ENCODE data around the gene WDR86.

Gene WDR86

GRCh38 chr7:151389768-151390597 is 19.9 kb downstream of the WDR86 start:
- no peak for DNase-seq

DNA sequence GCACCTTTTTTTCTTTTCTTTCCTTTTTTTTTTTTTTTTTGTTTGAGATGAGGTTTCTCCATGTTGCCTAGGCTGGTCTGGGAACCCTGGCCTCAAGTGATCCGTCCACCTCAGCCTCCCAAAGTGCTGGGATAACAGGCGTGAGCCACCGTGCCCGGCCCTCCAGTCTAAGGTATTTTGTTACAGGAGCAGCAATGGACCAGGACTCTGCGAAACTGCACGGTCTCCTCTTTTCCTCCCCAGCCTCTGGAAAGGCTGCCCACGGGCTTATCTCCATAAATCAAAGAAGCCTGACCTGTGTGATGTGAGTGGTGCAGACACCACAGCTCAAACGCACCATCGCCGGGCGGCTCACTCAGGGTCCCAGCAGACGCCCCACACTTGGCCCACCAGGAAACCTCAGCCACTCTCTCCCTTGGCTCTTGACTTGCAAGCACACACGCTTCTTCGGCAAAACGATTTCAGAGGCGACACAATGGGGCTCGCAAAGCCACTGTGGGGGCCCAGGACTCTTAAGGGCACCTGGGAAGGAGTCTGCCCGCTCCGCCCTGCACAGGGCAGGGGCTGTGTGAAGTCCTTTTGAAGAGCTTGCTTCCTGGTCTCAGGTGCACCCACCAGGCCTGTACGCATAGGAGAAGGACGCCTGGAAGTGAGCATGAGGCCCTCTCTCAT is 20.6 kb downstream of the WDR86 start:
- no peak for DNase-seq

- DNase-seq = no peak
These were observed 21.4 kb downstream of the WDR86 start for GRCh38 chr7:151388430-151388829.

GRCh38 chr7:151388007-151388297 is 21.9 kb downstream of the WDR86 start:
- no peak for DNase-seq

DNA sequence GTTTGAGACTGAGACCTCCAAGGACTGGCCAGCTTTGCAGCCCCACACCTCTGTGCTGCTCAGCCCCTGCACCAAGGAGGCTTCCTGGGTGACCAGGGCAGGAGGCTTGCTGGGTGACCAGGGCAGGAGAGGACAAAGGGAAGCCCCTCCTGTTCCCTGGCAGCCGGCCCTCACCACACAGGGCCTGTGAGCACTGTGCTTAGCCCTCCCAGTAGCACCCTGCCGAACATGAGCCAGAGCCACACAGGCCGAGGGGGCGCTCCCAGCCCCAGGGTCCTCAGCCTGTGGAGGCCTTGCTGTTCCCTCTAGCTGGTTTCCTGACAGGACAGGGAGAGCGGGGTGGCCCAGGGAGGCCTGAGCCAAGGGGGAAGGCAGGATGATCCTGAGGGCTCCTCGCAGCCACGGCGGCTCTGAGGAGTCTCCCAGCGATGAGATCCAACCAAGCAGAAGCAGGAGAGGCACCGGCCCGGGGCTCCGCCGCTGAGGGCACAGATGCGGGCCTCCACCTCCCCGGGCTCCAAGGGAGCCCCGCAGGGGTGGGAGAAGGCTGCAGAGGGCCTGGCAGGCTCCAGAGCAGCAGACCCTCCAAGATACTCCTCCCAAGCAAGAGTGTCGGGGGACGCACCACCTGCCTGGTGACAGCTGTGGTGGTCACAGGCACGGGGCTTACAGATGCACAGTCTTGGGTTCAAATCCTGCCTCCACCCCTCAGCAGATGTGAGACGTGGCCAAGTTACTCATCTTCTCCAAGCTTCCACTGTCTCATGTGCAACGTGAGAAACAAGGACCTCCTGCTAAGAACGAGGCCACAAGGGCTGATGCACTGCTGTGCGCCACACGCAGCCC is 22.5 kb downstream of the WDR86 start:
- no peak for DNase-seq

DNA sequence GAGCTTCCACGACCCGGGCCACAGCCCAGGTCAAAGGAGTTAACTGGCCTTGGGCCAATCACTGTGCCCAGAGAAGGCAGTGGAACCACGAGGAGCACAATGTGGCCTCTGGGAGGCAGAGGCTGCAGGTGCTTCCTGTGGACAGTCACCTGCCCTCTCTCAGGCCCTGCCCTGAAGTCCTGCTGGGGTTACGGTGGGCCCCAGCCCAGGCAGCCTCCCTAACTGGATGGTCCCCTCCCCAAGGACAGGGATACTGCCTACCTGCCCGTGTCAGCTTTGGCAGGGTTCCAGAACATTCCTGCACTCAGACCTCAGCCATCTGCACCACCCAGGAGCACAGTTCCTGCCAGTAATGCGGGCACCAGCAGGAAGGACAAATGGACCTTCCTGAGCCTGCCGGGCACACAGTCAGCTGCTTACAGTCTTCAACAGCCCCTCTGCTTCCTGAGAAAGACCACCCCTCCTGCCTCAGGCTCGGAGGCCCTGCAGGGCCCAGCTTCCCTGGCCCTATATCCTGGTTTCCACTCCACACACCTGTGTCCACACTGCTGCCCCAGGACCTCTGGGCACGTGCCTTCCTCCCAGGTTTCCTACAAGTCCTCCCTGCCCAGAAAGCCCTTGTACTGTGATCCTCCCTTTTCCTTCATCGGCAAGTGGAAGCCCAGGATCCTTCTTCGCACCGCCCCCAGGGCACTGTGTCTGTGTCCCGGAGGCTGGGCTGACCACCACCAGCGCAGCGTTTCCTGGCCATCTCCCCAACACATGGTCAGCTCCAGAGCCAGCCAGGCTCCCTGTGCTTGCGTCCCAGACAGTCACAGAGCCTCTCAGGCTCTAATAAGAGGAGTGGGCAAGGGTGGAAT is 23.3 kb downstream of the WDR86 start:
- DNase-seq = no peak

DNA sequence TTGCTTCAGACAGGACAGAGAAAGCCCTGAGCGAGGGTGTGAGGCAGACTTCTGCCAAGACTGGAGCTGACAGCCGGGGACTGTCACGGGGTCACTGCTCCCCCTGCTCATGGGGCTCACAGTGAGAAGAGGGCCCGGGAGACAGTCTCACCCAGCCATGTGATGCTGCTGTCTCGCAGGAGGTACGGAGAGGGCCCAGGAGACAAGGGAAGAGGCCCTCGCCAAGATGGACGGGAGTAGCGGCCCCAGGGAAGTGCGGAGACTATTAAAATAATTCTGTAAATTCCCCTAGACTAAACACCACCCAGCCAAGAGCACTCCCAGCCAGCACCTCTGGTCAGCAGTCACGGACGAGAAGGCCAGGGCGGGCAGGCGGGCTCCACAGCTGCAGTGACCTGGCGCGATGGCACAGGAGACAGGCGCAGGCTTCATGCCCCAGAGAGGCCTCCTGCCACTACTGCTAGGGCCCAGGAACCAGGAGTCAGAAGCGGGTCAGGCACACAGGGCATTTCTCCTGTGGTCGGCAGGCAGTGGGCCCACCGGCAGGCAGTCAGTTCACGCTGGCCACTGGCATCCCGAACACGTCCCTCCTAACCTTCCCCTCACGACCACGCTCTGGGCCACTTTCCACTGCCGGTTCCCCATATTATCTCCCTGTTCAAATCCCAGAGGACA is 24.1 kb downstream of the WDR86 start:
- DNase-seq = no peak

- no peak for DNase-seq
These were observed 24.8 kb downstream of the WDR86 start for GRCh38 chr7:151384776-151385625.

- no peak for DNase-seq
These were observed 25.5 kb downstream of the WDR86 start for GRCh38 chr7:151384352-151384697.

GRCh38 chr7:151383638-151384351 is 26.0 kb downstream of the WDR86 start:
- DNase-seq = no peak

DNA sequence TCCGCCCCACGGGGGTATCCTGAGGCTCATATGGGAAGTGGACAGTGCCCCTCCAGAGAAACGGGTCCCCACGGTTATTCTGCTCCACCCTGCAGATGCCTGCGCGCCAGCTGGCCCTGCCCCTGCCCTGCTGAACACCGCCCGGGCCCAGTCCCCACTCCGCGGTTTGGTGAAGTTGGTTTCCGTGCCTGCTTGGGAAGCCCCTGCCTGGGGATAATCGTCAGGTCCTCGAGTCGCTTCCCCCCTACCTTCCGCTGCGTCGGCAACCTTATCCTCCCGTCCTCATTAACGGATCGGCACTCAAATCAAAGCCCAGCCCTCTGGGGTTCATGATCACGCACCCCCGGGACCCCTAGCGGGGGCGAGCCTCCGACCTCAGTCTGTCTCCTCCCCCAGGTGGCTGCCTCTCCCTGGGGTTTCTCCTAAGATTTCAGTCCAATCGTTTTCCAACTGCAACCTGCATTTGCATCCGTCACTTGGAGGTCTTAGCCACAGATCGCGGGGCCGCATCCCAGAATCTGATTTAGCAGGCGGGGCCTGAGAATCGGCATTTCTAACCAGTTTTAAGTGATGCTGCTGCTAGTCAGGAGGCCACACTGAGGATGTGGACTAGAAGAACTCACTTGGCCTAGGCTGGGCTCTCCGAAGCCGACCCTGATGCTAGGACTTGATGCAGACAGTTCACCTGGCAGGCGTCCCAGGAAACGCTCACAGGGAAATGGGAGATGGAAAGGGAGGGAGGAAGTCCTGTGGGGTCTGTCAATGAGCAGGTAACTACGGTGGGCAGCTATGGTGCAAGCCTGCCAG is 27.6 kb downstream of the WDR86 start:
- DNase-seq = peak; percentile 30

DNA sequence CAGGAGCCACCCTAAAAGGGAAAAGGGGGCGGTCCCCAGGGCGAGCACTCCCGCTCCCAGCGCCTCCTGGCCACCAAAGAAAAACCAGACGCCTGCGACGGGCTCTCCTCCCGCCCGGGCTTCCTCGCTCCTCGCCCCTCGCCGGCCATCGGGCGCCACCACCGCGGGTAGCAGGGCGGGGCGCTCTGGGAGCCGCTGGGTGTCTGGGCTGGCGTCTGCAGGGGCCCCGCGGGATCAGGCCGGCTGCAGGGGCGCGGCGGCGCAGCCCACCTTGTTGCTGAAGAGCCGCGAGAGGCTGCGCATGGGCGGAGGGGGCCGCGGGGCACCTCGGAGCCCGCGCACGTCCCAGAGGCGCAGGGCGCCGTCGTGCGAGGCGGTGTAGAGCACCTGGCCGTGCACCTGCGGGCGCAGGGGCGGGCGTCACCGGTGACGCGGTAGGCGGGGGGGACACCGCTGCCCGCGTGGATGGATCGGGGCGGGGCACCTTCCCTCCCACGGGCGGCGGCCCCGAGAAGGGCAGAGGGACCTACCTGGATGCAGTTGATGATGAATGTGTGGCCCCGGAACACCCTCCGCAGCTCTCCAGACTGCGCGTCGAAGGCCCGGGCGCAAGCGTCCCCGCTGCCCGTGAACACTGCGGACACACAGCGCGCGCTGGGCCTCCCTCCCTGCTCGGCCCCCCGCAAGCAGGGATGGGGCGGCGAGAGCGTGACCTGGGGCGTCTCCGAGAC is 28.3 kb downstream of the WDR86 start:
- peak; percentile 56 for DNase-seq

DNA sequence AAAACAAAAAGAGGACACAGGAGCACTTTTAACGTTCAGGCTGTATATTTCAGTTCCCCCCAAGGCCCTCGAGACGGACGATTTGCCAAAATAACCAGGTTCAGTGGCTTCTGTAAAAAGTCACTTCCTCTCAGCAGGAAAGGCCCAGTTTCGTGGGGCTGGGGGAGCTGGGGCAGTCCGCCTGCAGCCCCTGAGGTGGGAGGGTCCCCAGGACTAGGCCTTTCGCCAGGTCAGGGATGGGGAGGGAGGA is 28.8 kb downstream of the WDR86 start:
- no peak for DNase-seq

DNA sequence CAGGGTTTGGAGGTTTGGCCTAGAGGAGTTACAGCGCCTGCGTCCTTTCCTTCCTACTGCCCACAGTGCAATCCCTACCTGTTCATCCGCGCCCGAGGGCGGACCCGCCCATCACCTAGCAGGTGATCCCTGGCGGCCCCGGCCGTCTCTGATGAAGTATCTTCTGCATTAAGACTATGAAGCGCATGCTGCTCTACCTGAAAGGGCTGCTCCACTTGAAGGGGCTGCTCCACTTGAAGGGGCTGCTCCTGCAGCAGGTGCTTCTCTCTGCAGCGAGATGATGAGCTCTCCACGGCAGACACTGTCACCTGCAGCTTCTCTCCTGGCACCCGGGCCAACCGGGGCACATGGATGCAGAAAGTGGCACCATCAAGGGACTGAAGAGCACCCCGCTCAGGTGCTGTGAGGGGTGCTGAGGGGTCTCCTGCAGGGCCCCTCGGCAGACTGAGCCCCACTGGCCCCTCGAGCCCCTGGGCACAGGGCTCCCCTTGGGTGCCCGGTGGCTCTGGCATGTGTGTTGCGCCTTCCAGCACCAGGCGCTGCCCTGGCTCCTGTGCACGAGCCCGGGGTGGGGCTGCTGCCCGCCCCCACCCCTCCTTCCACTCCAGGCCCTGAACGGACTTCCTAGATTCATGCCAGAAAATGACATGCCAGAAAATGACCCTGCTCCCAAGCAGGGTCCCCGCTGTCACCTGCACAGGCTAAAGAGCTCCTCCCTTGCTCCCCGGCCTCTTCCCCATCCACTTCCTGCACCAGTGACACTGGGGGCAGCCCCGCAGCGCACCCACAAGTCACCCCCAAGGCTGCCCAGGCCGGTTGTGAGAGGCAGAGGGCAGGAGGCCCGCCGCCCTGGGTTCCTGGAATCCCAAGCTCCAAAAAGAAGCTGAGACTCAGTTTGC is 29.4 kb downstream of the WDR86 start:
- DNase-seq = no peak

DNA sequence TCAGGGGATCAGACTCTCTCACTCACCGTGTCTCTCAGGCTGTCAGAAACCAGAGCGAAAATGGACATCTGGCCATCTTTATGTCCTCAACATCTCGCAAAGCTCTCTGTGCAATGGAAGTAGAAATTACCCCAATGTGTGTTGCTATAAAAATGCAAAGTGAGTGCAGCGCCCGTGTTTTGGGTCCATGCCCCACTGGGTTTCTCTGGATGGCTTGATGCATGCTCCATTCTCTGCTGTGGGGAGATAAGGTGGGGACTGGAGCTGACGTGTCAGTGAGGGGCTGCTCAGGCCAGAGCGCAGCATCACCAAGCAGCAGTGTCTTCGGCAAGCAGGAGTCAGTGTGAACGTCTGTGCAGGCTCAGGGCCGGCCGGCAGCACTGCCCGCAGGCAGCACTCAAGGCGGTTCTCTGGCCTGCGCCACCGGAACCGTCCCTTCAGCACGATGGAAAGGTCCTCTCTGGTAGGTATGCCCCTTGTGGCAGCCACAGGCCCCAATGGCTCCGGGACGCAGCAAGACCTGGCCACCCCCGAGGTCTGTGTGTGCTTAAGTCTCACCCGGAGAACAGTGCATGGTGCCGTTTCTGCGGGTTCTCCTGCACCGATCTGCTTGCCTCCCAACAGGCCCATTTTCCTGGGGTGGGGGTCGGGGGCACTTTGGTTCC is 30.2 kb downstream of the WDR86 start:
- DNase-seq = no peak

GRCh38 chr7:151379193-151379520 is 30.7 kb downstream of the WDR86 start:
- DNase-seq = no peak

DNA sequence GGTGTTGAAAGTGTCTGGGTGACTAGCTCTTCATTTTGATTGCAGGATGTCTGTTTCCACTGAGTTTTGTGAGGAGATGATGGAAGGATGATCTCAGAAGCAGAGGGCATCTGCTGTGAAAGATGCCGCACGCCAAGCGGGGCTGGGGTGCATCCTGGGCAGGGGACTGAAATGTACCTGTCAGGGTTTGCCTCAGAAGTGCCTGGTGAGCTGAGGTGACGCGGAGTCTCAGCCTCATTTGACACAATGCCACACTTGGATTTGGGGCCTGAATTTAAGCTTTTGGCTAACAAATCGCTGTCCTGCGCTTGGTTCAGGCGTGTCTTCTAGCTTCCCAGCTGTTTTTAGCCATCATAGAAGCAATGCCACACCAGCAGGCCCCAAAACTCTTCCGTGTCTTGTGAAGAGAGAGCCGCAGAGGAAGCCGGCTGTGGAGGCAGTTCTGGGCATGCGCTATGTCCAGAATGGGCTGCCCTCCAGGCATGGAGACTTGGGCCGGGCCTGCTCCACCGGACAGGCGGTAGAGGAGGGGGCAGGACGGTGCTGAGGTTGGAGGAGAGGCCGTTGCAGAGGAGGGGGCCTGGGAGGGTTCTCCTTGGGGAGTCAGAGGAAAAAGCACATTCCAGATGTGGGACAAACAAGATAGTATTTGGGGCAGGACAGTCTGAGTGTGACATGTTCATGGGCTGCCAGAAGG is 31.2 kb downstream of the WDR86 start:
- DNase-seq = no peak

Data from activated naive CD4-positive, alpha-beta T cell treated with Interleukin-2 at 50 U/mL for 16 hours (primary cell).